Erythroblast (primary cell): ENCODE results near the gene CYLD.

Experiments used
- GATA1 ChIP-seq: IDR thresholded peaks from 2 replicates; pipeline ENCODE4 v1.6.1; 2011; ENCODE audit warnings: low read depth, mild to moderate bottlenecking, control low read depth, low read length, moderate library complexity
- POLR2A ChIP-seq: IDR thresholded peaks from 2 replicates; pipeline ENCODE4 v1.6.1; 2011; ENCODE audit warnings: mild to moderate bottlenecking, low read length

GRCh38 chr16:50830698-50831097, 88.8 kb downstream of the CYLD start:
- no peak for TF ChIP-seq POLR2A
- no peak for TF ChIP-seq GATA1
